Activated naive CD4-positive, alpha-beta T cell treated with anti-CD3 and anti-CD28 coated beads for 36 hours (primary cell): ENCODE results near the gene CSNK1G2. TPM values are rescaled to one million over a fixed set of nuclear protein-coding genes. Genes with fewer than 3 reads are reported as not detected.
"Not testable (repeated sequence)": the region's sequence is repeated elsewhere in the genome, so short reads cannot be mapped to it uniquely, and the experiment has no call there.

Experiments
- CTCF ChIA-PET: fragments of 350-600 bp; sonication (Branson Sonifier 250); formaldehyde crosslinking; loops from one replicate; lab custom pipeline; 2021; ENCODE audit warnings: antibody characterized with exemption; lab: Charles Lee
- DNase-seq: peaks from one replicate; pipeline ENCODE4 v3.0.0-alpha.2; 2020
- H3K27ac Mint-ChIP-seq: one replicate; pipeline ENCODE4 v1.8.0; 2021; ENCODE audit warnings: mild to moderate bottlenecking, mixed read lengths
- H3K27me3 Mint-ChIP-seq: one replicate; pipeline ENCODE4 v1.8.0; 2021; ENCODE audit warnings: low read depth, mixed read lengths
- H3K36me3 Mint-ChIP-seq: one replicate; pipeline ENCODE4 v1.8.0; 2021; ENCODE audit warnings: low read depth, mixed read lengths
- H3K4me1 Mint-ChIP-seq: one replicate; pipeline ENCODE4 v1.8.0; 2021; ENCODE audit warnings: low read depth, mixed read lengths
- H3K4me3 Mint-ChIP-seq: one replicate; pipeline ENCODE4 v1.8.0; 2021; ENCODE audit warnings: mild to moderate bottlenecking, moderate library complexity, mixed read lengths
- H3K9me3 Mint-ChIP-seq: one replicate; pipeline ENCODE4 v1.8.0; 2021; ENCODE audit warnings: mixed read lengths
- intact Hi-C: fragments of 100-400 bp; cut with micrococcal nuclease; formaldehyde crosslinking; loops from one replicate; pipeline ENCODE4 v1.15.1; 2023
- total RNA-seq, 2 experiments: library from RNA; stranded (reverse); gene quantifications; one replicate each; pipeline ENCODE4 v1.2.3, GENCODE V29; 2021

Gene CSNK1G2
- total RNA-seq, 2 experiments from 2014 or later: 50.6 to 51.0 TPM

DNA sequence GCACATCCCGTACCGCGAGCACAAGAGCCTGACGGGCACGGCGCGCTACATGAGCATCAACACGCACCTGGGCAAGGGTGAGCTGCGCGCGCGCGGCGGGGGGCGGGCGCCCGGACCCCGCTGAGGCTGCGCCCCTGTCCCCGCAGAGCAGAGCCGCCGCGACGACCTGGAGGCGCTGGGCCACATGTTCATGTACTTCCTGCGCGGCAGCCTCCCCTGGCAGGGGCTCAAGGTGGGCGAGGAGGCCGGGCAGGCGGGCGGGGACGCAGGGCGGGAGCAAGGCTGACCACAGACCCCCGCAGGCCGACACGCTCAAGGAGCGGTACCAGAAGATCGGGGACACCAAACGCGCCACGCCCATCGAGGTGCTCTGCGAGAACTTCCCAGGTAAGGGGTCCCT is 38.0 kb downstream of the CSNK1G2 start:
- intact Hi-C loops: no loop called here
- CTCF ChIA-PET: no interaction called here
- H3K4me1 Mint-ChIP-seq: no peaks in the 10 kb centered on the region
- H3K27ac Mint-ChIP-seq: no peak overlapping the region
- H3K4me3 Mint-ChIP-seq: no peak overlapping the region
- H3K36me3 Mint-ChIP-seq: peaks cover 14% of the 10 kb centered on the region
- H3K9me3 Mint-ChIP-seq: no peaks in the 10 kb centered on the region
- DNase-seq: no peak
- no peaks in the 10 kb centered on the region for H3K27me3 Mint-ChIP-seq

DNA sequence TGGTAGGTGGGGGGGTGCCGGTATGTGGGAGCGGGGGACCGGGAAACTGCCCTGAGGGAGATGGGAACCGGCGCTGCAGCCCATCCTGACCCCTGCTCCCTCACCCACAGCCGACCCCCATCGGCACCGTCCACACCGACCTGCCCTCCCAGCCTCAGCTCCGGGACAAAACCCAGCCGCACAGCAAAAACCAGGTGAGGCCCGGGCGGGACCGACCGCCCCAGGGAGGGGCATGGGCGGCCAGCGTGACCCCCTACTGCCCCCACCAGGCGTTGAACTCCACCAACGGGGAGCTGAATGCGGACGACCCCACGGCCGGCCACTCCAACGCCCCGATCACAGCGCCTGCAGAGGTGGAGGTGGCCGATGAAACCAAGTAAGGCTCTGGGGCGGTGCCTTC is 38.7 kb downstream of the CSNK1G2 start:
- no peak for DNase-seq
- Mint-ChIP-seq H3K36me3 (peaks cover 14% of the 10 kb centered on the region), H3K4me3 (no peak overlapping the region), H3K9me3 (no peaks in the 10 kb centered on the region), H3K27me3 (no peaks in the 10 kb centered on the region), H3K27ac (no peak overlapping the region), H3K4me1 (no peaks in the 10 kb centered on the region)
- CTCF ChIA-PET: no interaction called here
- intact Hi-C loops: no loop called here

DNA sequence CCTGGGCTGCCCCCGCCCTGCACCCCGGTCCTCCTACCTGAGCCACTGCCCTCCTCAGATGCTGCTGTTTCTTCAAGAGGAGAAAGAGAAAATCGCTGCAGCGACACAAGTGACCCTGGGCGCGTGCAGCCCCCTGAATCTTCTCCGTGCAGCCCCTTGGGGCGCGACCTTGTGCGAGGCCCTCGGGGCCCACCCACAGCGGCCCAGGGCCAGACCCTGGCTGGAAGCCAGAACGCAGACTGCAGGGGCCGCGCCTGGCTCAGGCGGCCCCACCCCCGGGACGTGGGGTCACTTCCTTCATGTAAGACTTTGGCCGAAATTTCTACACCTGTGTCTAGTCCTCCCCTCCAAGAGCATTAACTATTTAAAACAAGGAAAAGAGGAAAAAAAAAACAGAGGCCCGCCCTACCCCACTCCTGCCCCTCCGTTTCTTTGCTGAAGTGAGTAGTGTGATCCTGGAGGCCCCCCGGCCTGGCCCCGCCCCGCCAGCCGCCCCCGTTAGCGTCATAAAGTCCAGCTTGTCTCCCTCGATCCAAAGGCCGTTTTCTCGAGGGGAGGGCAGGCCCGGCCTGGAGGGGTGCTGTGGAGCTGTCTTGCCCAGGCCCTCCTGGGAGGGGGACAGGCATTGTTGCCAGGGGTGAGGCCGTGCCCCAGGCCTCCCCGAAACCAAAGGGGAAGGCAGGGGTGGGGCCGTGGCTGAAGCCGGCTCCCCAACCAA is 39.3 kb downstream of the CSNK1G2 start:
- no peaks in the 10 kb centered on the region for H3K27me3 Mint-ChIP-seq
- CTCF ChIA-PET: no interaction called here
- H3K4me3 Mint-ChIP-seq: no peak overlapping the region
- no peaks in the 10 kb centered on the region for H3K9me3 Mint-ChIP-seq
- no peaks in the 10 kb centered on the region for H3K4me1 Mint-ChIP-seq
- H3K27ac Mint-ChIP-seq: no peak overlapping the region
- DNase-seq: no peak
- peaks cover 12% of the 10 kb centered on the region for H3K36me3 Mint-ChIP-seq
- intact Hi-C loops: no loop called here

DNA sequence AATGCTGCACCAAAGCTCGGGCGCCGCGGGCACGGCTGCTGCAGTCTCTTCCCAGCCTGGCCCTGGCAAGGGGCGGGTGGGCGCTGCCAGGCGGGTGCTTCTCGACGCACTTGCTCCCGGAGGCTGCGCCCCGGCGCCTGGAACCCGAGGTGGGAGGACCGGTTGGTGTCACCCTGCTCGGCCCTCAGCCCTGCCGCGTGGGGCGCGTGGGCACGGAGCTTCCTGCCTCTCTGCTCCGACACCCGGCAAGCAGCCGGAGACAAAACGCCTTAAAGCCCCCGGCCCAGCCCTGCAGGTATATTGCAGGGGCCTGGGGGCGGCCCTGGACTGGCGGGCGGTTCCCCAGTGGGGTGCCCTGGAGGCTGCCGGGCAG is 39.8 kb downstream of the CSNK1G2 start:
- Mint-ChIP-seq H3K9me3 (no peaks in the 10 kb centered on the region), H3K27ac (no peak overlapping the region), H3K4me1 (no peaks in the 10 kb centered on the region), H3K4me3 (no peak overlapping the region), H3K27me3 (no peaks in the 10 kb centered on the region), H3K36me3 (peaks cover 12% of the 10 kb centered on the region)
- CTCF ChIA-PET: no interaction called here
- intact Hi-C loops: no loop called here
- no peak for DNase-seq

DNA sequence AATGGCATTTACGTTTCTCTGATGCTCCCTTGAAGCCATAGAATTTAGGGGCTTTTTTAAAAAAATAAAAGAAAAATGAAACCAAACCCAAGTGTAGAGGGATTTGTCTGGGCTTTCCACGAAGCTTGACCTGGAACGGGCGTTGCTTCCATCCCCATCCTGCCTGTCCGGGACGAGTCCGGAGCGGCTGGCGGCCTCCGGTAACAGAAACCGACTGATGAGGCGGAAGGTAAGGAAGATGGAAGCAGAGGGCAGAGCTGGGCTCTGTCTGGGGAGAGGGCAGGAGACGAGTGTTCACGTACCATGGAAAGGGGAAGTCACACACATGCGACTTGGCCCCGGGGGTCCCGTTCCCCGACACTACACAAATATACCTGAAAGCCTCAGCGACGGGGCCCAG is 40.3 kb downstream of the CSNK1G2 start:
- Mint-ChIP-seq H3K27ac (no peak overlapping the region), H3K9me3 (no peaks in the 10 kb centered on the region), H3K27me3 (no peaks in the 10 kb centered on the region), H3K36me3 (peaks cover 12% of the 10 kb centered on the region), H3K4me3 (no peak overlapping the region), H3K4me1 (no peaks in the 10 kb centered on the region)
- intact Hi-C loops: no loop called here
- CTCF ChIA-PET: interaction anchor here (0.6 kb wide), 1 partner anchor 35 kb away, joined by 3 read pairs; no protein-coding TSS in a partner anchor
- DNase-seq: no peak

DNA sequence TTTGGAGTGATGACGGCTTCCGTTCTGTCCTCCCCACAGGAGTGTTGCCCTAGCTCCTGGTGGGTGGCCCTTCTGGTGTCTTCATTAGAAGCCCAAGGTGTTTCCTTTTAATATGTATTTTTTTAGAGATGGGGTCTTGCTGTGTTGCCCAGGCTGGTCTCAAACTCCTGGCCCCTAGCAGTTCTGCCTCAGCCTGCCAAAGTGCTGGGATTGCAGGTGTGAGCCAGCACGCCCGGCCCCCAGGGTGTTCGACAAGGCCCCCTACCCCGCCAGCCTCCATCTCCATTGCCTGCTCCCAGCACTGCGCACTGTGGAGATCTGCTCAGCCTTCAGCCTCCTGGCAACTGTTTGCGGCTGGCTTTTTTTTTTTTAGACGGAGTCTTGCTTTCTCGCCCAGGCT is 43.4 kb downstream of the CSNK1G2 start:
- intact Hi-C loops: no loop called here
- peaks cover 10% of the 10 kb centered on the region for H3K36me3 Mint-ChIP-seq
- no peaks in the 10 kb centered on the region for H3K9me3 Mint-ChIP-seq

DNA sequence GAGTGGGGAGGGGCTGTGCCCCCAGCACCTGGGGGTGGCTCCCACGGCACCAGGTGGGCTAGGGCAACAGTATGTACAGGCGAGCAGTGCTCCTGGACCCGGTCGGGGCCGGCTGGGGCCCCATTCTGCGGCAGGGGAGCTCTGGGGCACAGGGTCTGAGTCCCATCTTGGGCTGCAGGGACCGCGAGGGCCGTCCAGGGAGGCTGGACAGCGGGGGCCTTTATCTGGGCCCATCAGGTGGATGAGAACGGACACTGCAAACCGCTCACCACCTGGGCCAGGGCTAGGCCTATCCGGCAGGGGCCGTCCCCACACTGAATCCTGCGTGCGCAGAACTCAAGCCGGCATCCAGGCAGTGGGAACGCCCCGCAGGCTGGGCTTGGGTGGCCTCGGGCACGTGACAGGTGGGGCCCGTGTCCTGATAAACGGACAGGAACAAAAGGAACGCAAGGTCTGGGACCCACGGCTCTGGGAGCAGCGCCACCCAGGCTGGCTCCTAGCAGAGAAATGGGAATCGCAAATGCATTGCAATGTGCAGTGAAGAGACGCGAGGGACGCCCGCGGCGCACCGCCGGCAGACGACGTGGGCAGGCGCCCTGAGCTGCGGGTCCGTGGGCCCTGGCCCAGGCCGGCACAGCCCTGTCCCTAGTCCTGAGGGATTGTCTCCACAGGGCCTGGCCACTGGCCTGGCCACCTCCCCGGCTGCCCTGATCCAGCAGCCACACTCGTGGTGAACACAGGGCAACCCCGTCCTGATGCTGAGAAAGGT is 44.8 kb downstream of the CSNK1G2 start:
- CTCF ChIA-PET: no interaction called here
- Mint-ChIP-seq H3K4me1 (no peaks in the 10 kb centered on the region), H3K9me3 (no peaks in the 10 kb centered on the region), H3K36me3 (peaks cover 10% of the 10 kb centered on the region), H3K4me3 (no peak overlapping the region), H3K27me3 (no peaks in the 10 kb centered on the region), H3K27ac (no peak overlapping the region)
- DNase-seq: no peak
- intact Hi-C loops: no loop called here

More for the DNA sequence above, 43.4 kb downstream of the CSNK1G2 start:
- CTCF ChIA-PET: interaction anchor here (0.7 kb wide), 1 partner anchor 956 kb away, joined by 6 read pairs; no protein-coding TSS in a partner anchor
- DNase-seq: no peak
- H3K27ac Mint-ChIP-seq: no peak overlapping the region
- no peaks in the 10 kb centered on the region for H3K27me3 Mint-ChIP-seq
- no peak overlapping the region for H3K4me3 Mint-ChIP-seq
- H3K4me1 Mint-ChIP-seq: no peaks in the 10 kb centered on the region

DNA sequence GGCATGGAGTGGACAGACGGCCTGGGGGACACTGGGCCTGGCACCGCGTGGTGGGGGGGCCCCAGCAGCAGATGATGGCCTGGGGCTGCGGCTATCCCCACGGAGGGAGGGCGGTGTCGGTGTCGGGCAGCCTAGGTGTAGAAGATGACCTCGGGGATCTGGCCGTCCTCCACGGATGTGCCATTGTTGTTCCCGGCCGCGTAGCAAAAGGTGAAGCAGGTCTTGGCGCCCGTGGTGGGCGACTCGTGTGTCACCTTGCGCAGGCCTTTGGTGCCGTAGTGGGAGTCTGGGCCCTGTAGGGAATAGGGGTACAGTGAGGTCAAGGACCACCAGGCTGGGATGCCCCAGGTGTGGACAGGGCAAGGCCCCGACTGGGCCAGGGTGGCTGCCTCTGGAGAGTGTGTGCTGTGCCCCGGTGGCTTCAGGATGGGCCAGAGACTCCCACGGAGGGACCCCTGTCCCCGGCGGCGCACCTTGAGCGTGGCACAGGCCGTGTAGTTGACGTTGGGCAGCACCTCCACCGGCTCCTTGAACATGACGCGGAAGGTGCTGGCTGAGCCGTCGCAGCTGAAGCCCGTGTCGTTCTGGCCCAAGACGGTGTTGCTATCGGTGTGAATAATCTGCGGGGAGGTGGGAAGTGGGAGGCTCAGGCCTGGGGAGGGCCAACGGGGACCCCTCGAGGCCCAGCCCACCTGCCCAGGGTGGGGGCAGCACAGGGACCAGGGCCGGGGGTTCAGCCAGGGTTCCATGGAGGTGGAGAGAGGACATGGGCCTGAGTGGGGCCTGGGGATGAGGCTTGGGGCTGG is 45.6 kb downstream of the CSNK1G2 start:
- Mint-ChIP-seq H3K4me3 (no peak overlapping the region), H3K36me3 (peaks cover 6% of the 10 kb centered on the region), H3K27me3 (no peaks in the 10 kb centered on the region), H3K9me3 (no peaks in the 10 kb centered on the region), H3K27ac (no peak overlapping the region), H3K4me1 (no peaks in the 10 kb centered on the region)
- CTCF ChIA-PET: no interaction called here
- DNase-seq: no peak
- intact Hi-C loops: no loop called here

DNA sequence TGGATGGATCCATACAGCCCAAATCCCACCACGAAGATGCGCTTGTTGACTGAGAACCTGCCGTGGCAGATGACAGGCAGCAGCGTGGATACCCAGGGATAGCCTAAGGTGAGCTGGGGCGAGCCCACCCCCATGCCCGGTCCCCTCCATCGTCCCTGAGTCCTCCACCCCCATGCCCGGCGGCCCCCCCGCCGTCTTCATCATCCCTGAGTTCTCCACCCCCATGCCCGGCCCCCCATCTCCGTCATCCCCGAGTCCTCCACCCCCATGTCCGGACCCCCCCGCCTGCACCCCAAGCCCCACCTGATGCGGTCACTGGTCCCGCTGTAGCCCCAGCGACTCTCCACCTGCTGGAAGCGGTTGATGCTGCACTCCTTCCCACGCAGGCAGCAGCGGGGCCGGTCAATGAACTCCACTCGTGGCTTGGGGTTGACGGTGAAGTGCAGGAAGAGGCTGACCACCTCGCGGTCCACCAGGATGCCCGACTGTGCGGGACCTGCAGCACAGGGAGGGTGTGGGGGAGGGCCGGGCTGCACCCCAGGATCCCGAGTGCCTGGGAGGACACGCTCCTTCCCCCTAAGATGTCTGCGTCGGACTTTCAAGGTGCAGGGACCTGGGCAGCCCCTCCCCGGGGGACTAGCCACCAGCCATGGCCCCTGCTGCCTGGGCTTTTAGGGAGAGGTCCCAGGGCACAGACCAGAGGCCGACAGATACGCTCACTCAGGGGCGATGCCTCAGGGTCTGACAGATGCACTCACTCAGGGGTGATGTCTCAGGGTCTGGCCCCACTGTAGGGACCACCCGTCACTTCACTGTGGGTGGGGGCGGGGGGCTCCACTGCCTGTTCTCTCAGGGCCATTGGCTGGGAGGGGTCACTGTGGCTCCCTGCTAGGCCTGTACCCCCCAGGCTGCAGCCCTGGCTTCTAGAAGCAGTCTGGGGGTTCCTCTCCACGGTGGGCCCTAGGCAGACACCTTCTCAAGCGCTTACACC is 46.5 kb downstream of the CSNK1G2 start:
- no peak overlapping the region for H3K4me3 Mint-ChIP-seq

DNA sequence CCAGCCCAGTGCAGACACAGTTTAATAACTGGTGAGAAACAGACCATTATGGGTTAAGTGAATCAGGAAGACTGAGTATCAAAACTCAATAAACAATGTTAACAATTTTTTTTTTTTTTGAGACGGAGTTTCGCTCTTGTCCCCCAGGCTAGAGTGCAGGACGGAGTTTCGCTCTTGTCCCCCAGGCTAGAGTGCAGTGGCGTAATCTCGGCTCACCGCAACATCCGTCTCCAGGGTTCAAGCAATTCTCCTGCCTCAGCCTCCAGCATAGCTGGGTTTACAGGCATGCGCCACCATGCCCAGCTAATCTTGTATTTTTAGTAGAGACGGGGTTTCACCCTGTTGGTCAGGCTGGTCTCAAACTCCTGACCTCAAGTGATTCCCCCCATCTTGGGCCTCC is 47.5 kb downstream of the CSNK1G2 start:
- not testable (repeated sequence) for H3K9me3 Mint-ChIP-seq
- peak overlapping the region; percentile 41 for H3K27ac Mint-ChIP-seq

More for the DNA sequence above, 46.5 kb downstream of the CSNK1G2 start:
- intact Hi-C loops: no loop called here
- Mint-ChIP-seq H3K9me3 (no peaks in the 10 kb centered on the region), H3K36me3 (peaks cover 6% of the 10 kb centered on the region), H3K27ac (no peak overlapping the region), H3K27me3 (no peaks in the 10 kb centered on the region), H3K4me1 (no peaks in the 10 kb centered on the region)
- DNase-seq: no peak
- CTCF ChIA-PET: interaction anchor here (0.6 kb wide), 1 partner anchor 32 kb away, joined by 6 read pairs; no protein-coding TSS in a partner anchor

DNA sequence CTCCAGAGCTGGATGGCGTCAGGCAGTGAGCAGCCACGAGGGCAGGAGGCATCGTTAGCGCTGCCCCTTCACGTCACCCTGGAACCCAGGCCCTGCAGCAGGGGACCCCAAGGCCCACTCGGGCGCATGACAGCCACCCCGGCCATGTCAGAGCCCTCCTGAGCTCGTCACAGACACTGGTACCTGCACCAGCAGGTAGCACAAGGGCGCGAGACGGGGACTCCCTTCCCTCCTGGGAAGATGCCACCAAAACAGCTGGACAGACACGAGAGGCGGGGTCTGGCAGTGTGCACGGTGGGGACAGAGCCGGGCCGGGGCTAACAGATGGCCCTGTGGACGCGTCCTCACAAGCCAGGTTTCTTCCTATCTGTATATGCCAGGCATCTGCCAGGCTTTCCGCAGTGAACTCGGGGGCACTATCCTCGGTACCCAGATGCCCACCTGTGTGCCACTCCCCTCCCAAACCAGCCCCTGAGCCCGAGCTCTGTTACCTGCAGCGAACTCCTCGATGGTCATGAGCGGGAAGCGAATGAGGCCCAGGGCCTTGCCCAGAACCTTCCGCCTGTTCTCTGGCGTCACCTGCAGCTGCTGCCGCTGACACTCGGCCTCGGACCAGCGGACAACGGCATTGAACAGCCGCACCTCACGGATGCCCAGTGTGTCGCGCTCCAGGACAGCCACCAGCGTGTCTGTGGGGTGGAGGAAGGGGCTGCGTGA is 48.7 kb downstream of the CSNK1G2 start:
- Mint-ChIP-seq H3K36me3 (peaks cover 3% of the 10 kb centered on the region), H3K27ac (no peak overlapping the region), H3K4me1 (no peaks in the 10 kb centered on the region), H3K9me3 (no peaks in the 10 kb centered on the region), H3K27me3 (no peaks in the 10 kb centered on the region), H3K4me3 (no peak overlapping the region)
- intact Hi-C loops: no loop called here
- no peak for DNase-seq
- CTCF ChIA-PET: no interaction called here

More for the DNA sequence above, 47.5 kb downstream of the CSNK1G2 start:
- H3K4me1 Mint-ChIP-seq, H3K36me3 Mint-ChIP-seq, intact Hi-C loops, H3K4me3 Mint-ChIP-seq, H3K27me3 Mint-ChIP-seq, DNase-seq, CTCF ChIA-PET: not testable (repeated sequence)
